Omental fat pad (tissue), 4 donors: Measurements from ENCODE around the gene HECTD2. TPM values are rescaled to one million over a fixed set of nuclear protein-coding genes. Genes with fewer than 3 reads are reported as not detected.

ENCODE experiments used
- ATAC-seq: fragments of 150-250 bp; one replicate; pipeline ENCODE4 v1.9.1; 2016; ENCODE audit warnings: mild to moderate bottlenecking, moderate library complexity; ENCODE audit not compliant: low FRiP score
- DNase-seq: peaks from one replicate; pipeline ENCODE4 v3.0.0-alpha.2; 2019; ENCODE audit warnings: low spot score
- total RNA-seq, 4 donors: library from RNA; depleted of rRNA; stranded (reverse); fragments of >200 nt; gene quantifications; one replicate each; pipeline ENCODE4 v1.1.0, GENCODE V29; 2016
- TF ChIP-seq, protein P1 (sequence below), 3 donors: fragments of 450-650 bp; IDR thresholded peaks; one replicate each; pipeline ENCODE4 v1.5.1; 2016 to 2017; ENCODE audit warnings: antibody characterized with exemption in 3 of 3, mild to moderate bottlenecking in 3 of 3, moderate library complexity in 2 of 3

HECTD2 gene
- total RNA-seq, 4 donors from 2014 or later: 10.5 to 18.0 (median 16.8) TPM

DNA sequence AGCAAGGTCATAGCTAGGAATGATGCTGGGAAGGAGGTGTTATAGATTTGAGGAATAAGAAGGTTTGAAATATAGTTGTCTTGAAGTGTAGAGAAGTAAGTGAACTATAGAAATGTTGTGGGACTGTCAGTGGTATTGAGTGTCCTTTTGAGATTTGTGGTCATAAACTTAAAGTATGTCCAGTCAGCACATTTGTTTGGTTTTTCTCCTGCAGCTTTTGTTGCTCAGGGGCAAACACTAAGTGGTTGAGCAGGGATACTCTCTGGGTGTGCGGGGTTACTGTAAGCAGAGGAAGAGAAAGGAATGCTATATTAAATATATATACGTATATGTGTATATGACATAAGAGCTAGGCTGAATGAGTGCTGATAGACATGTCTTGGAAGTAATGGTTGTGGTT is 67.1 kb downstream of the HECTD2 start:
- ATAC-seq (no peak), DNase-seq (no peak)

DNA sequence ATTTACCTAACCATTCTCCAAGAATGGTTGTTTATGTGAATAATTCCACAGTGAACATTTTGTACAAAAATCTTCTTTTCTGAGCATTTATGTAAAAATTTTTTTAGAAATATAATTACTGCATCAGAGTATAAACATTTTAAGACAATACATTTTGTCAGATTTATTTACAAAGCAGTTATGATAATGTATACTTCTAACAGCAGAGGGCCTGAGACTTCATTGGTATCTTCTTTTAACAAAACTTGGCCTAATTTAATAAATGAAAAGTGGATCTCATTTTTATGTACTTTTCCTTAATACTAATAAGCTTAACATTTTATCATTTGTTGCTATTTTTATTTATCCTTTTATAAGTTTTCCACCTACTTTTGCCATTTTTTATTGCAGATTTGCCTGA is 69.4 kb downstream of the HECTD2 start:
- ATAC-seq (no peak), DNase-seq (no peak)
- TF ChIP-seq, protein P1, sequence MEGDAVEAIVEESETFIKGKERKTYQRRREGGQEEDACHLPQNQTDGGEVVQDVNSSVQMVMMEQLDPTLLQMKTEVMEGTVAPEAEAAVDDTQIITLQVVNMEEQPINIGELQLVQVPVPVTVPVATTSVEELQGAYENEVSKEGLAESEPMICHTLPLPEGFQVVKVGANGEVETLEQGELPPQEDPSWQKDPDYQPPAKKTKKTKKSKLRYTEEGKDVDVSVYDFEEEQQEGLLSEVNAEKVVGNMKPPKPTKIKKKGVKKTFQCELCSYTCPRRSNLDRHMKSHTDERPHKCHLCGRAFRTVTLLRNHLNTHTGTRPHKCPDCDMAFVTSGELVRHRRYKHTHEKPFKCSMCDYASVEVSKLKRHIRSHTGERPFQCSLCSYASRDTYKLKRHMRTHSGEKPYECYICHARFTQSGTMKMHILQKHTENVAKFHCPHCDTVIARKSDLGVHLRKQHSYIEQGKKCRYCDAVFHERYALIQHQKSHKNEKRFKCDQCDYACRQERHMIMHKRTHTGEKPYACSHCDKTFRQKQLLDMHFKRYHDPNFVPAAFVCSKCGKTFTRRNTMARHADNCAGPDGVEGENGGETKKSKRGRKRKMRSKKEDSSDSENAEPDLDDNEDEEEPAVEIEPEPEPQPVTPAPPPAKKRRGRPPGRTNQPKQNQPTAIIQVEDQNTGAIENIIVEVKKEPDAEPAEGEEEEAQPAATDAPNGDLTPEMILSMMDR (IDR thresholded peaks at IDR 0.05): no peak

More for the DNA sequence above, 67.1 kb downstream of the HECTD2 start:
- TF ChIP-seq, protein P1 (IDR thresholded peaks at IDR 0.05): no peak

DNA sequence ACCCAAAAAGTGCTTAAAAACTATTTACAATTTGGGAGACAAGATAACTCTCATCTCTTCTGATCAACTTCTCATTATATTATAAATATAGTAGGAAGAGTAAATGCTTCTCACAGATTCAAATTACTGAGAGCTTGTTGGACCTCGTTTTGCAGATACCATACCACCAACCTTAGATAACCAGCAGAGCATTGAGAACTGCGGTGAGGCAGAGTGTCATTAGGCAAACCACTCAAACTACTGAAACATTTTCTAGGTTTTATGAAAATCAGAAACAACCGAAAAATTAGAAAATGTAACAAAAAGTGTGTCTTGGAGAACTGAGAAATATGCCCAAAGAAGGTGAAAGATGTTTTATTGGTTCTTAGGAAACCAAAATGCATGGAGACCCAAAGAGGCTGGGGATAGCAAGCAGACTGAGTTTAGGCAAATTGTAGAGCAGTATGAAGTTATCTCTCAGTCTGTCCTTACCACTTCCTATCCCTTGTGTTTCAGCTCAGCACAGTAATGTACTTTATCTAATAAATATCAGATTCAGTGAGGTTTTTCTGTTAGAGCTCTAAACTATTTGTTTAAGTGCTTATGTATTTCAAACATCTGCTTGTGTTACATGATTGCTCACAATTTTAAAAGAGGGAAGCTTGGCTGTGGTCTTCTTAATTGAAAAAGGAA is 77.9 kb downstream of the HECTD2 start:
- TF ChIP-seq, protein P1 (IDR thresholded peaks at IDR 0.05): no peak
- DNase-seq: no peak
- ATAC-seq: no peak

DNA sequence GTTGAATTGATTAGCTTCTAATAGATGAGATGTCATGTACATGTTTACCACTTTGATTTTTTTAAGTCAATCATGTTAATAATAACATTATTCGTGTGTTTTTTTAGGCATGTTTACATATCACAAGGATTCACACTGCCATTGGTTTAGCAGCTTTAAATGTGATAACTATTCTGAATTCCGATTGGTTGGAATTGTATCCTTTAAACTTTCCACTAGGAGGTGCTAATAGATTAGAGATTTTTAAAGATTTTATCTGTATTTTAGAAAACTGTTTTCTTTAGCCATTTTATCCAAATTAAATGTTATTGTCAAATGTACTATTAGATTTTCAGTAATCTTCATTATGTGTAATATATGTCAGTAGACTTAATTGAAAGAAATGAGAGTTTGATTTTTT is 83.2 kb downstream of the HECTD2 start:
- TF ChIP-seq, protein P1 (IDR thresholded peaks at IDR 0.05): peak in 1 of 3 donors; percentile 11
- no peak for ATAC-seq

DNA sequence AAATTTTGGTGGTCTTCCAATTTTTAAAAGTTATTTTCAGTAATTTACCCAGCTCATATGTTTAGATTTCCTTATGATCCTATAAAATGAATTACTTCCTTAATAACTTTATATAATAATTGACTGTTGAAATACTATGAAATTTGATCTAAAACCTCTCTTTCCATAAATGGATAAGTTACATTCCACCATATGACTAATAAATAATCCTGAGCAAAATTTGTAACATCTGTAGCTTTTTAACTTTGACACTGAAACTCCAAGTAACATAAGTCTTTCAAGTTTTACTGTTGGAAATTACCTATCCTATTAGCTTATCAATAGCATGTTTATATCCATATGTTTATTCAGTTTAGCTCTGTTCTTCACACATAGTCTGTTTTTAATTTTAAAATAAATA is 85.3 kb downstream of the HECTD2 start:
- DNase-seq (no peak), ATAC-seq (no peak)
- TF ChIP-seq, protein P1 (IDR thresholded peaks at IDR 0.05): no peak

More for the DNA sequence above, 83.2 kb downstream of the HECTD2 start:
- DNase-seq: no peak

DNA sequence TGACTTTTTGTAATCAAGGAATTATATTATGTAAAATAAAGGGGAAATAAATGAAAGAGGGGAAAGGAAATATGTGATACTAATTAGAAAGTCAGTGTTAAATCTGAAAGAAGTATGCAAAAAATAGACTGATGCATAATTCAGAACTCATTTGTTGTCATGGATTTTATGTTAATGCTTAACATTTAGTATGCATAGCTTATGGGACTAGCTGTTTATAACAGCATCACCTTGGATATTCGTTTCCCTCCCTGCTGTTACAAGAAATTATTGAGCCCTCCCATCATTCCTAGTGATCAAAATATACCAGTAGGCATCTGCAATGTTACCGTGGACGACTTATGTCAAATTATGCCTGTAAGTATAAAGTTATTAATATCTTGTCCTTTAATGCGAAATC is 85.9 kb downstream of the HECTD2 start:
- DNase-seq (no peak), ATAC-seq (no peak)
- TF ChIP-seq, protein P1 (IDR thresholded peaks at IDR 0.05): no peak
